SK-N-MC (cell line): ENCODE measurements around the gene NCOA1.

Experiments
- DNase-seq: peaks from one replicate; pipeline ENCODE4 v3.0.0-alpha.2; 2011; ENCODE audit warnings: low read depth, low spot score
- H3K27ac ChIP-seq: fragments of 200-600 bp; sonication (generic); 2 replicates; pipeline ENCODE4 v1.5.1; 2016; ENCODE audit warnings: mixed run types
- H3K36me3 ChIP-seq: fragments of 200-600 bp; sonication (generic); 2 replicates; pipeline ENCODE4 v1.6.1; 2017; ENCODE audit warnings: antibody characterized with exemption, low read length, mixed read lengths; ENCODE audit not compliant: insufficient read depth
- H3K4me3 ChIP-seq: fragments of 200-600 bp; sonication (generic); 2 replicates; pipeline ENCODE4 v1.5.1; 2016
- H3K9ac ChIP-seq: fragments of 200-600 bp; sonication (generic); 2 replicates; pipeline ENCODE4 v1.8.0; 2017; ENCODE audit warnings: mixed run types, mixed read lengths; ENCODE audit not compliant: insufficient read length
- H3K9me3 ChIP-seq: fragments of 200-600 bp; sonication (generic); 2 replicates; pipeline ENCODE4 v1.6.1; 2017; ENCODE audit warnings: low read depth, mild to moderate bottlenecking, antibody characterized with exemption, low read length, moderate library complexity, mixed read lengths
- EZH2 ChIP-seq: fragments of 200-600 bp; sonication (generic); IDR thresholded peaks from one replicate; pipeline ENCODE4 v1.6.1; 2017; ENCODE audit warnings: antibody characterized with exemption
- FOXP2 ChIP-seq: optimal IDR thresholded peaks from 2 replicates; pipeline ENCODE3; 2011; ENCODE audit warnings: mild to moderate bottlenecking, moderate library complexity; ENCODE audit not compliant: insufficient read depth; ENCODE audit errors: extremely low read length, control extremely low read depth
- POLR2AphosphoS5 ChIP-seq: IDR thresholded peaks from 2 replicates; pipeline ENCODE4 v1.6.1; 2012; ENCODE audit warnings: mild to moderate bottlenecking, low read depth, low read length, borderline replicate concordance

The NCOA1 gene

GRCh38 chr2:24779116-24779515 is 288.1 kb downstream of the NCOA1 start:
- no peaks in the 10 kb centered on the region for H3K9me3 ChIP-seq
- H3K9ac ChIP-seq: no peak overlapping the region
- no peak for TF ChIP-seq EZH2
- TF ChIP-seq POLR2AphosphoS5: no peak
- TF ChIP-seq FOXP2: no peak
- H3K36me3 ChIP-seq: no peaks in the 10 kb centered on the region
- H3K27ac ChIP-seq: no peak overlapping the region
- DNase-seq: no peak
- no peak overlapping the region for H3K4me3 ChIP-seq

- Histone ChIP-seq H3K4me3 (no peak overlapping the region), H3K9me3 (no peaks in the 10 kb centered on the region), H3K36me3 (no peaks in the 10 kb centered on the region), H3K27ac (no peak overlapping the region), H3K9ac (no peak overlapping the region)
- DNase-seq: no peak
- TF ChIP-seq FOXP2 (no peak), POLR2AphosphoS5 (no peak), EZH2 (no peak)
Observed at GRCh38 chr2:24783641-24784040, 292.6 kb downstream of the NCOA1 start.

GRCh38 chr2:24785671-24786321 is 294.7 kb downstream of the NCOA1 start:
- H3K4me3 ChIP-seq: no peak overlapping the region
- no peak for TF ChIP-seq POLR2AphosphoS5
- no peak for TF ChIP-seq EZH2
- no peak for TF ChIP-seq FOXP2
- peak overlapping the region; percentile 42; the same call in 1 of the 2 replicates for H3K27ac ChIP-seq
- no peaks in the 10 kb centered on the region for H3K9me3 ChIP-seq
- H3K36me3 ChIP-seq: no peaks in the 10 kb centered on the region
- DNase-seq: no peak
- H3K9ac ChIP-seq: no peak overlapping the region

- TF ChIP-seq POLR2AphosphoS5: no peak
- no peak for TF ChIP-seq EZH2
- TF ChIP-seq FOXP2: no peak
- H3K36me3 ChIP-seq: no peaks in the 10 kb centered on the region
- no peak overlapping the region for H3K4me3 ChIP-seq
- no peak overlapping the region for H3K27ac ChIP-seq
- no peaks in the 10 kb centered on the region for H3K9me3 ChIP-seq
- DNase-seq: no peak
- H3K9ac ChIP-seq: no peak overlapping the region
Observed at GRCh38 chr2:24787532-24787931, 296.5 kb downstream of the NCOA1 start.

GRCh38 chr2:24788816-24789215 is 297.8 kb downstream of the NCOA1 start:
- Histone ChIP-seq H3K9me3 (no peaks in the 10 kb centered on the region), H3K27ac (no peak overlapping the region), H3K9ac (no peak overlapping the region), H3K36me3 (no peaks in the 10 kb centered on the region), H3K4me3 (no peak overlapping the region)
- no peak for TF ChIP-seq POLR2AphosphoS5
- TF ChIP-seq EZH2: no peak
- no peak for TF ChIP-seq FOXP2
- no peak for DNase-seq

- DNase-seq: no peak
- no peaks in the 10 kb centered on the region for H3K9me3 ChIP-seq
- no peak overlapping the region for H3K9ac ChIP-seq
- H3K27ac ChIP-seq: 0 out of 2 replicates have a peak overlapping the region, but pooled peaks have one; percentile 35
- no peak for TF ChIP-seq POLR2AphosphoS5
- no peak for TF ChIP-seq FOXP2
- no peak for TF ChIP-seq EZH2
- no peak overlapping the region for H3K4me3 ChIP-seq
- peaks cover 16% of the 10 kb centered on the region for H3K36me3 ChIP-seq
Observed at GRCh38 chr2:24791452-24791851, 300.4 kb downstream of the NCOA1 start.

- no peak for DNase-seq
- H3K9me3 ChIP-seq: no peaks in the 10 kb centered on the region
- H3K36me3 ChIP-seq: peaks cover 26% of the 10 kb centered on the region
- TF ChIP-seq POLR2AphosphoS5: no peak
- no peak for TF ChIP-seq EZH2
- TF ChIP-seq FOXP2: no peak
- H3K9ac ChIP-seq: peak overlapping the region; percentile 91
- H3K27ac ChIP-seq: peak overlapping the region; percentile 93; the same call in 1 of the 2 replicates
- H3K4me3 ChIP-seq: peak overlapping the region; percentile 83
Observed at GRCh38 chr2:24792542-24792873, 301.5 kb downstream of the NCOA1 start.

GRCh38 chr2:24792874-24793760 is 302.1 kb downstream of the NCOA1 start, which contains the start of the genes CENPO and PTRHD1:
TSS of gene CENPO (plus strand) at chr2:24793425. CDS start at chr2:24793920, 495 bp downstream.
TSS of gene PTRHD1 (minus strand) at chr2:24793391. CDS start at chr2:24793377, 14 bp downstream.
- peak within 1 kb of the TSS; percentile 91 for H3K9ac ChIP-seq
- H3K27ac ChIP-seq: peak within 1 kb of the TSS; percentile 93
- TF ChIP-seq EZH2 (no peak), POLR2AphosphoS5 (peak; percentile 85)
- peak; percentile 68 for DNase-seq
- peaks cover 32% of the 10 kb centered on the region for H3K36me3 ChIP-seq
- H3K4me3 ChIP-seq: peak within 1 kb of the TSS; percentile 83
- H3K9me3 ChIP-seq: no peaks in the 10 kb centered on the region

- peak overlapping the region; percentile 91 for H3K9ac ChIP-seq
- peak overlapping the region; percentile 83 for H3K4me3 ChIP-seq
- peak overlapping the region; percentile 93 for H3K27ac ChIP-seq
- no peaks in the 10 kb centered on the region for H3K9me3 ChIP-seq
- H3K36me3 ChIP-seq: peaks cover 34% of the 10 kb centered on the region
- no peak for TF ChIP-seq EZH2
- no peak for TF ChIP-seq POLR2AphosphoS5
- no peak for TF ChIP-seq FOXP2
- no peak for DNase-seq
Observed at GRCh38 chr2:24793761-24794435, 302.8 kb downstream of the NCOA1 start.
